HG03196 (cell line): ENCODE data around the gene TCP10L.
"Not testable (repeated sequence)": the region's sequence is repeated elsewhere in the genome, so short reads cannot be mapped to it uniquely, and the experiment has no call there.

Experiments used
- ATAC-seq: cut with Tn5 transposase; IDR thresholded peaks from one replicate; pipeline ENCODE4 v1.9.1; 2021; ENCODE audit not compliant: unreplicated experiment

The TCP10L gene

GRCh38 chr21:32587120-32587519 lies 1.8 kb upstream of the TCP10L start:
- ATAC-seq = no peak

- ATAC-seq = no peak
Observed at GRCh38 chr21:32585970-32586369, 647 bp upstream of the TCP10L start.

- no peak for ATAC-seq
Observed at GRCh38 chr21:32584472-32584871, 851 bp downstream of the TCP10L start.

- no peak for ATAC-seq
Observed at GRCh38 chr21:32581732-32582131, 3.6 kb downstream of the TCP10L start.

- no peak for ATAC-seq
Observed at GRCh38 chr21:32580949-32581348, 4.4 kb downstream of the TCP10L start.

- ATAC-seq = no peak
Observed at GRCh38 chr21:32578107-32578691, 7.1 kb downstream of the TCP10L start.

- no peak for ATAC-seq
Observed at GRCh38 chr21:32576011-32576410, 9.3 kb downstream of the TCP10L start.

GRCh38 chr21:32574946-32575925 lies 10.1 kb downstream of the TCP10L start:
- ATAC-seq = no peak

GRCh38 chr21:32572574-32573420 lies 12.5 kb downstream of the TCP10L start:
- ATAC-seq = no peak

- ATAC-seq = no peak
Observed at GRCh38 chr21:32570456-32570855, 14.9 kb downstream of the TCP10L start.

- ATAC-seq = peak; percentile 63
Observed at GRCh38 chr21:32569261-32570230, 15.8 kb downstream of the TCP10L start.

GRCh38 chr21:32567626-32568025 lies 17.7 kb downstream of the TCP10L start:
- no peak for ATAC-seq

- ATAC-seq = no peak
Observed at GRCh38 chr21:32566741-32567389, 18.5 kb downstream of the TCP10L start.

GRCh38 chr21:32565856-32566465 lies 19.4 kb downstream of the TCP10L start:
- no peak for ATAC-seq

- ATAC-seq = no peak
Observed at GRCh38 chr21:32562915-32563314, 22.4 kb downstream of the TCP10L start.

GRCh38 chr21:32562426-32562825 lies 22.9 kb downstream of the TCP10L start:
- ATAC-seq = no peak

- not testable (repeated sequence) for ATAC-seq
Observed at GRCh38 chr21:32561476-32561875, 23.8 kb downstream of the TCP10L start.

GRCh38 chr21:32560896-32561295 lies 24.4 kb downstream of the TCP10L start:
- ATAC-seq = no peak

GRCh38 chr21:32559006-32559610 lies 26.2 kb downstream of the TCP10L start:
- ATAC-seq = no peak
